Fibroblast of mammary gland (primary cell): ENCODE measurements around the gene CAMKMT.
A peak's percentile ranks its signal among the peaks of the same experiment; 100 is the strongest.

Experiments used
- DNase-seq: peaks from one replicate; pipeline ENCODE4 v3.0.0-alpha.2; 2010; ENCODE audit warnings: low read depth
- H3K4me3 ChIP-seq: 2 replicates; pipeline ENCODE4 v1.5.1; 2011; ENCODE audit warnings: low read depth, mild to moderate bottlenecking, low read length, moderate library complexity; ENCODE audit not compliant: control insufficient read depth
- CTCF ChIP-seq: conservative IDR thresholded peaks from 2 replicates; pipeline ENCODE4 v1.5.1; 2011; ENCODE audit warnings: low read depth, low read length, inconsistent platforms; ENCODE audit not compliant: control insufficient read depth, insufficient read depth

The CAMKMT gene

GRCh38 chr2:44524347-44524926 lies 162.7 kb downstream of the CAMKMT start:
- no peak for TF ChIP-seq CTCF
- peak; percentile 7 for DNase-seq
- no peak overlapping the region for H3K4me3 ChIP-seq

- no peak for TF ChIP-seq CTCF
- DNase-seq = no peak
- H3K4me3 ChIP-seq = no peak overlapping the region
Observed at GRCh38 chr2:44526352-44526751, 164.6 kb downstream of the CAMKMT start.

- H3K4me3 ChIP-seq = no peak overlapping the region
- no peak for TF ChIP-seq CTCF
- DNase-seq = peak; percentile 90
Observed at GRCh38 chr2:44528595-44528994, 166.8 kb downstream of the CAMKMT start.

GRCh38 chr2:44529448-44529847 lies 167.7 kb downstream of the CAMKMT start:
- no peak overlapping the region for H3K4me3 ChIP-seq
- no peak for DNase-seq
- TF ChIP-seq CTCF = no peak

GRCh38 chr2:44531289-44531688 lies 169.5 kb downstream of the CAMKMT start:
- TF ChIP-seq CTCF = no peak
- DNase-seq = no peak
- H3K4me3 ChIP-seq = no peak overlapping the region

- no peak for TF ChIP-seq CTCF
- no peak for DNase-seq
- no peak overlapping the region for H3K4me3 ChIP-seq
Observed at GRCh38 chr2:44532031-44532430, 170.3 kb downstream of the CAMKMT start.

- no peak for TF ChIP-seq CTCF
- H3K4me3 ChIP-seq = no peak overlapping the region
- no peak for DNase-seq
Observed at GRCh38 chr2:44533508-44533907, 171.8 kb downstream of the CAMKMT start.
